ENCODE results near the gene CFAP46. TPM values are rescaled to one million over a fixed set of nuclear protein-coding genes. Genes with fewer than 3 reads are reported as not detected.

CFAP46 gene
- polyA plus RNA-seq, 3 donors = 0.07 TPM; not detected in 2

DNA sequence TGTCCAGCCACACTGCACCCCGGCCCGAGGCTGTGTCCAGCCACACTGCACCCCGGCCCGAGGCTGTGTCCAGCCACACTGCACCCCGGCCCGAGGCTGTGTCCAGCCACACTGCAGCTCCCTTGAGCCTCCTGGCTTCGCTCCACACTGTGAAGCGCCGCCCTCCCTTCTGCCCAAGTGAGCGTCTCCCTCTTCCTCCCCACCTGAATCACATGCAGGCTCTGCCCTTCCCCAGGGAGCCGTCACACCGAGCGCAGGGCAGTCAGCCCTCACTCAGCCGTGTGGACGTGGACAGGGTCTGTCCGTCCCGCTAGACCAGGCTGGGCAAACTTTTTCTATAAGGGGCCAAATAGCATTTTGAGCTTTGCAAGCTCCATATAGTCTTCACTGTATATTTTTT, 27.6 kb downstream of the CFAP46 start:
- Histone ChIP-seq H3K27me3 (ENCODE audit: control insufficient read depth in 2 of 2, insufficient read depth in 2 of 2, low read length in 2 of 2) (no peaks in the 10 kb centered on the region), H3K27ac (ENCODE audit: low read depth in 1 of 2, low read length in 2 of 2) (no peak overlapping the region), H3K4me1 (ENCODE audit: control insufficient read depth in 1 of 2, insufficient read depth in 2 of 2, low read length in 2 of 2) (no peaks in the 10 kb centered on the region), H2AFZ (ENCODE audit: insufficient read depth, low read depth, low read length, poor library complexity, severe bottlenecking) (no peak overlapping the region), H3K4me3 (replicated peaks in 1 of 3; ENCODE audit: low read depth in 2 of 3, low read length in 3 of 3) (no peak overlapping the region), H4K20me1 (ENCODE audit: insufficient read depth, low read length) (no peaks in the 10 kb centered on the region), H3K9me3 (replicated peaks in 1 of 2; ENCODE audit: control insufficient read depth in 1 of 2, insufficient read depth in 1 of 2, low read length in 2 of 2) (no peaks in the 10 kb centered on the region), H3K9ac (ENCODE audit: insufficient read depth, low read length, poor library complexity, severe bottlenecking) (no peak overlapping the region), H3K4me2 (replicated peaks; ENCODE audit: extremely low read depth, low read length, poor library complexity, severe bottlenecking) (no peak overlapping the region), H3K36me3 (replicated peaks in 1 of 2; ENCODE audit: control insufficient read depth in 1 of 2, insufficient read depth in 2 of 2, low read length in 2 of 2) (no peaks in the 10 kb centered on the region), H3K79me2 (ENCODE audit: insufficient read depth, low read length) (no peaks in the 10 kb centered on the region)
- intact Hi-C loops (cut with micrococcal nuclease) = no loop called here
- no peak for DNase-seq
- WGBS (ENCODE audit: insufficient coverage) = 97% methylated on average over 13 of the region's 17 CpGs
- Mint-ChIP-seq H3K27ac (no peak overlapping the region), H3K27me3 (ENCODE audit: low read depth in 3 of 3) (peaks cover 0 to 5% (median 4%) of the 10 kb centered on the region in 3 donors), H3K4me1 (no peaks in the 10 kb centered on the region), H3K36me3 (no peaks in the 10 kb centered on the region), H3K9me3 (no peaks in the 10 kb centered on the region), H3K4me3 (no peak overlapping the region)
- TF ChIP-seq, protein P1, sequence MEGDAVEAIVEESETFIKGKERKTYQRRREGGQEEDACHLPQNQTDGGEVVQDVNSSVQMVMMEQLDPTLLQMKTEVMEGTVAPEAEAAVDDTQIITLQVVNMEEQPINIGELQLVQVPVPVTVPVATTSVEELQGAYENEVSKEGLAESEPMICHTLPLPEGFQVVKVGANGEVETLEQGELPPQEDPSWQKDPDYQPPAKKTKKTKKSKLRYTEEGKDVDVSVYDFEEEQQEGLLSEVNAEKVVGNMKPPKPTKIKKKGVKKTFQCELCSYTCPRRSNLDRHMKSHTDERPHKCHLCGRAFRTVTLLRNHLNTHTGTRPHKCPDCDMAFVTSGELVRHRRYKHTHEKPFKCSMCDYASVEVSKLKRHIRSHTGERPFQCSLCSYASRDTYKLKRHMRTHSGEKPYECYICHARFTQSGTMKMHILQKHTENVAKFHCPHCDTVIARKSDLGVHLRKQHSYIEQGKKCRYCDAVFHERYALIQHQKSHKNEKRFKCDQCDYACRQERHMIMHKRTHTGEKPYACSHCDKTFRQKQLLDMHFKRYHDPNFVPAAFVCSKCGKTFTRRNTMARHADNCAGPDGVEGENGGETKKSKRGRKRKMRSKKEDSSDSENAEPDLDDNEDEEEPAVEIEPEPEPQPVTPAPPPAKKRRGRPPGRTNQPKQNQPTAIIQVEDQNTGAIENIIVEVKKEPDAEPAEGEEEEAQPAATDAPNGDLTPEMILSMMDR (IDR thresholded peaks at IDR 0.05) = no peak

DNA sequence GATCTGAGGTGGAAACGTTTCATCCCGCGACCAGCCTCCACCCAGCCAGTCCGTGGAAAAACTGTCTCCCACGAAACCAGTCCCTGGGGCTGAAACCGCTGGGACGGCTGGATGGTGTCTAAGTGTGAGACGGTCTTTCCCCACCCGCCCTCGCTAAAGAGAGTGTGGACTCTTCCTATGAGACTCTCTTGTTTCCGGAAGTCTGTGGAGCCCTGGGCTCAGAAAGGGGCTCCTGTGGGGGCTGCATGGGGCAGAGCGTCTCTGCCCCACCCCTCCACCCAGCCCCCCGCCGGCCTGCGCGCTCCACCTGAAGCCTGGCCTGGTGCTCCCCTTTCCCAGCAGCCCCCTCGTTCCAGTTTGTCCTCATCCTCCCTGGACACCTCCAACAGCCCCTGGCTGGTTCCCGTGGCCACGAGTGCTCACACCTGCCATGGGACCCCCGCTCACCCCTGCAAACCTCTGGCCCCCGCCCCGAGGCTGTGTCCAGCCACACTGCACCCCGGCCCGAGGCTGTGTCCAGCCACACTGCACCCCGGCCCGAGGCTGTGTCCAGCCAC, 28.7 kb downstream of the CFAP46 start:
- WGBS (ENCODE audit: insufficient coverage) = 92% methylated on average over 11 of the region's 26 CpGs
- H3K9me3 Mint-ChIP-seq = no peaks in the 10 kb centered on the region
- no peak overlapping the region for H2AFZ ChIP-seq (ENCODE audit: insufficient read depth, low read depth, low read length, poor library complexity, severe bottlenecking)
- H3K27me3 ChIP-seq (ENCODE audit: control insufficient read depth in 2 of 2, insufficient read depth in 2 of 2, low read length in 2 of 2) = no peaks in the 10 kb centered on the region
- no peak overlapping the region for H3K27ac ChIP-seq (ENCODE audit: low read depth in 1 of 2, low read length in 2 of 2)
- no peaks in the 10 kb centered on the region for H3K36me3 ChIP-seq (replicated peaks in 1 of 2; ENCODE audit: control insufficient read depth in 1 of 2, insufficient read depth in 2 of 2, low read length in 2 of 2)
- no peaks in the 10 kb centered on the region for H3K4me1 ChIP-seq (ENCODE audit: control insufficient read depth in 1 of 2, insufficient read depth in 2 of 2, low read length in 2 of 2)
- no peak overlapping the region for H3K4me2 ChIP-seq (replicated peaks; ENCODE audit: extremely low read depth, low read length, poor library complexity, severe bottlenecking)
- no peaks in the 10 kb centered on the region for H3K4me1 Mint-ChIP-seq
- no peak for DNase-seq
- H3K9ac ChIP-seq (ENCODE audit: insufficient read depth, low read length, poor library complexity, severe bottlenecking) = no peak overlapping the region
- intact Hi-C loops (cut with micrococcal nuclease) = no loop called here
- H3K9me3 ChIP-seq (replicated peaks in 1 of 2; ENCODE audit: control insufficient read depth in 1 of 2, insufficient read depth in 1 of 2, low read length in 2 of 2) = no peaks in the 10 kb centered on the region
- H3K27ac Mint-ChIP-seq = no peak overlapping the region
- no peak overlapping the region for H3K4me3 ChIP-seq (replicated peaks in 1 of 3; ENCODE audit: low read depth in 2 of 3, low read length in 3 of 3)
- TF ChIP-seq, protein P1 (IDR thresholded peaks at IDR 0.05) = no peak
- no peaks in the 10 kb centered on the region for H4K20me1 ChIP-seq (ENCODE audit: insufficient read depth, low read length)
- no peaks in the 10 kb centered on the region for H3K36me3 Mint-ChIP-seq
- H3K79me2 ChIP-seq (ENCODE audit: insufficient read depth, low read length) = no peaks in the 10 kb centered on the region
- peaks cover 0 to 5% (median 4%) of the 10 kb centered on the region in 3 donors for H3K27me3 Mint-ChIP-seq (ENCODE audit: low read depth in 3 of 3)
- no peak overlapping the region for H3K4me3 Mint-ChIP-seq

Measured in CD14-positive monocyte (primary cell).